ENCODE measurements around the gene SSTR5. TPM values are rescaled to one million over a fixed set of nuclear protein-coding genes. Genes with fewer than 3 reads are reported as not detected.

SSTR5 gene
- total and polyA plus RNA-seq, 10 of the 15 experiments (the other 5 are each of a cell fraction or from before 2014, with no cell fraction given), result not detected

GRCh38 chr16:1120577-1120941 is 48.0 kb downstream of the SSTR5 start:
- no peaks in the 10 kb centered on the region for H3K9me3 ChIP-seq (replicated peaks; ENCODE audit: control insufficient read depth, insufficient read depth, low read length)
- intact Hi-C loops (cut with micrococcal nuclease; ENCODE audit: unreplicated experiment), result no loop called here
- H4K20me1 ChIP-seq (ENCODE audit: control insufficient read depth, insufficient read depth), result no peaks in the 10 kb centered on the region
- CTCF ChIA-PET, result no interaction called here
- no peaks in the 10 kb centered on the region for H3K36me3 ChIP-seq (ENCODE audit: control insufficient read depth in 2 of 2, insufficient read depth in 2 of 2, low read length in 1 of 2)
- no peak overlapping the region for H2AFZ ChIP-seq (ENCODE audit: control insufficient read depth, low read depth, low read length)
- in situ Hi-C loops (cut with MboI), result loop anchor here (10.0 kb wide), 1 partner anchor 56 kb away; no protein-coding TSS in a partner anchor
- SMC1A ChIA-PET (ENCODE audit: uncharacterized antibody, unreplicated experiment), result no interaction called here
- no peak overlapping the region for H3K4me2 ChIP-seq (ENCODE audit: control insufficient read depth, insufficient read depth)
- no peak for TF ChIP-seq POLR2A (IDR thresholded peaks at IDR 0.05; ENCODE audit: low read depth, low read length)
- TF ChIP-seq RELA (IDR thresholded peaks at IDR 0.05; ENCODE audit: borderline replicate concordance, partially characterized antibody), result no peak
- TF ChIP-seq RB1 (IDR thresholded peaks at IDR 0.05; ENCODE audit: borderline replicate concordance), result no peak
- TF ChIP-seq EED (IDR thresholded peaks at IDR 0.05; ENCODE audit: low read depth), result no peak
- TF ChIP-seq SPI1 (IDR thresholded peaks at IDR 0.05; ENCODE audit: borderline replicate concordance, insufficient read depth, low read depth, low read length), result no peak
- TF ChIP-seq, protein P1, sequence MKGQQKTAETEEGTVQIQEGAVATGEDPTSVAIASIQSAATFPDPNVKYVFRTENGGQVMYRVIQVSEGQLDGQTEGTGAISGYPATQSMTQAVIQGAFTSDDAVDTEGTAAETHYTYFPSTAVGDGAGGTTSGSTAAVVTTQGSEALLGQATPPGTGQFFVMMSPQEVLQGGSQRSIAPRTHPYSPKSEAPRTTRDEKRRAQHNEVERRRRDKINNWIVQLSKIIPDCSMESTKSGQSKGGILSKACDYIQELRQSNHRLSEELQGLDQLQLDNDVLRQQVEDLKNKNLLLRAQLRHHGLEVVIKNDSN (IDR thresholded peaks at IDR 0.05; ENCODE audit: borderline replicate concordance, extremely low read length, insufficient read depth, low read depth, low read length), result no peak
- no peak for TF ChIP-seq POLR2AphosphoS5 (IDR thresholded peaks at IDR 0.05; ENCODE audit: low read length)
- no peak for TF ChIP-seq MTA3 (IDR thresholded peaks at IDR 0.05; ENCODE audit: borderline replicate concordance, low read length)
- TF ChIP-seq MXI1 (IDR thresholded peaks at IDR 0.05; ENCODE audit: low read depth, low read length), result no peak
- no peak for TF ChIP-seq SMAD5 (IDR thresholded peaks at IDR 0.05; ENCODE audit: low read depth)
- TF ChIP-seq ZNF622 (IDR thresholded peaks at IDR 0.05), result no peak
- TF ChIP-seq ZNF274 (IDR thresholded peaks at IDR 0.05; ENCODE audit: insufficient read depth, insufficient read length), result no peak
- no peak for TF ChIP-seq YBX1 (IDR thresholded peaks at IDR 0.05)
- DNase-seq (ENCODE audit: low read depth, low spot score) (no peak), ATAC-seq (no peak), FAIRE-seq (no peak)
- RAD21 ChIA-PET (ENCODE audit: unreplicated experiment), result no interaction called here
- no TSS peak for BruUV-seq (replicated peaks)
- H3K27ac ChIP-seq (ENCODE audit: control insufficient read depth, insufficient read depth), result no peak overlapping the region
- POLR2A ChIA-PET, result no interaction called here
- H3K4me3 ChIP-seq, result no peak overlapping the region
- H3K4me1 ChIP-seq (ENCODE audit: control insufficient read depth, insufficient read depth, low read length), result no peaks in the 10 kb centered on the region
- no peaks in the 10 kb centered on the region for H3K27me3 ChIP-seq (replicated peaks in 1 of 2; ENCODE audit: control insufficient read depth in 2 of 2, insufficient read depth in 2 of 2, low read length in 1 of 2)
- WGBS (ENCODE audit: insufficient coverage, insufficient replicate concordance, low lambda C conversion rate, missing lambda C conversion rate), result 36% methylated on average over 19 of the region's 22 CpGs
- no peak overlapping the region for H3K9ac ChIP-seq (ENCODE audit: control insufficient read depth, insufficient read depth, low read length)
- no peaks in the 10 kb centered on the region for H3K79me2 ChIP-seq (ENCODE audit: control insufficient read depth, insufficient read depth, low read length)

All from GM12878 (cell line).